Measurements from ENCODE around the gene NTPCR.
A peak's percentile ranks its signal among the peaks of the same experiment; 100 is the strongest.

NTPCR gene

GRCh38 chr1:233019778-233020325 is 69.4 kb downstream of the NTPCR start:
- no peak for DNase-seq

GRCh38 chr1:233020426-233020825 is 70.0 kb downstream of the NTPCR start:
- no peak for DNase-seq

GRCh38 chr1:233022246-233022645 is 71.8 kb downstream of the NTPCR start:
- DNase-seq = no peak

GRCh38 chr1:233024199-233024598 is 73.8 kb downstream of the NTPCR start:
- DNase-seq = no peak

GRCh38 chr1:233025157-233025556 is 74.7 kb downstream of the NTPCR start:
- DNase-seq = peak; percentile 48 to 51

GRCh38 chr1:233025567-233025966 is 75.2 kb downstream of the NTPCR start:
- no peak for DNase-seq

GRCh38 chr1:233027046-233027445 is 76.6 kb downstream of the NTPCR start:
- DNase-seq = no peak

GRCh38 chr1:233031521-233031920 is 81.1 kb downstream of the NTPCR start:
- no peak for DNase-seq

- DNase-seq = no peak
These were observed 82.5 kb downstream of the NTPCR start for GRCh38 chr1:233032916-233033315.

GRCh38 chr1:233033361-233033760 is 83.0 kb downstream of the NTPCR start:
- no peak for DNase-seq
